ENCODE results near the gene KLF15. TPM values are rescaled to one million over a fixed set of nuclear protein-coding genes. Genes with fewer than 3 reads are reported as not detected.

Gene KLF15
- total RNA-seq, 1 donor: 1.5 TPM

DNA sequence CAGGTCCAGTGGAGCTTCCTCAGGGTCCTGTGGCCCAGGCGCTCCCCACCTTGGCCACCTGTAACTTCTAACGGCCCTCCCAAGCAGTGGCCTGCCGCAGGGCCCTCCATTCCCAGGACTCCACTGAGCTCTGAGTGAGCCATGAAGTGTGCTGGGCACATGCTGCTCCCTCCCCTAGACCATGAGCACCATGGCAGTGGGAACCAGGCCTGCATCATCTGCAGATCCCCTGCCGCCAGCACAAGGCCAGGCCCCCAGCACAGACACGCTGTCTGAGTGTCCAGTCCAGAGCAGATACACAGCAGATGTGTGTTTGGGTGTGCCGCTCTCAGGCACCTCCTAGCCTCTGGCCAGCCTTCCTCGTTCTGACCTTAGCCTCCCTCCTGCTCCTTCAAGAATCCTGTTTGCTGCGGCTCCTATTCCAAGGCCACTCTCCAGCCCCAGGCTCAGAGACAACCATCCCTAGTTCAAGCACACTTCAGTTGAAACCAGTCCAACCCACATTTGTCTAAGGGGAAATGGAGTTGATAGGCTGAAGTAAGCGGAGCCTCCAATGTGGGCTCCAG is 7.0 kb upstream of the KLF15 start:
- DNase-seq (ENCODE audit: low read depth): no peak
- no peak overlapping the region for H3K4me3 ChIP-seq (ENCODE audit: low read depth, low read length)
- TF ChIP-seq, protein P1, sequence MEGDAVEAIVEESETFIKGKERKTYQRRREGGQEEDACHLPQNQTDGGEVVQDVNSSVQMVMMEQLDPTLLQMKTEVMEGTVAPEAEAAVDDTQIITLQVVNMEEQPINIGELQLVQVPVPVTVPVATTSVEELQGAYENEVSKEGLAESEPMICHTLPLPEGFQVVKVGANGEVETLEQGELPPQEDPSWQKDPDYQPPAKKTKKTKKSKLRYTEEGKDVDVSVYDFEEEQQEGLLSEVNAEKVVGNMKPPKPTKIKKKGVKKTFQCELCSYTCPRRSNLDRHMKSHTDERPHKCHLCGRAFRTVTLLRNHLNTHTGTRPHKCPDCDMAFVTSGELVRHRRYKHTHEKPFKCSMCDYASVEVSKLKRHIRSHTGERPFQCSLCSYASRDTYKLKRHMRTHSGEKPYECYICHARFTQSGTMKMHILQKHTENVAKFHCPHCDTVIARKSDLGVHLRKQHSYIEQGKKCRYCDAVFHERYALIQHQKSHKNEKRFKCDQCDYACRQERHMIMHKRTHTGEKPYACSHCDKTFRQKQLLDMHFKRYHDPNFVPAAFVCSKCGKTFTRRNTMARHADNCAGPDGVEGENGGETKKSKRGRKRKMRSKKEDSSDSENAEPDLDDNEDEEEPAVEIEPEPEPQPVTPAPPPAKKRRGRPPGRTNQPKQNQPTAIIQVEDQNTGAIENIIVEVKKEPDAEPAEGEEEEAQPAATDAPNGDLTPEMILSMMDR (IDR thresholded peaks at IDR 0.05; ENCODE audit: insufficient read depth, low read length): no peak

DNA sequence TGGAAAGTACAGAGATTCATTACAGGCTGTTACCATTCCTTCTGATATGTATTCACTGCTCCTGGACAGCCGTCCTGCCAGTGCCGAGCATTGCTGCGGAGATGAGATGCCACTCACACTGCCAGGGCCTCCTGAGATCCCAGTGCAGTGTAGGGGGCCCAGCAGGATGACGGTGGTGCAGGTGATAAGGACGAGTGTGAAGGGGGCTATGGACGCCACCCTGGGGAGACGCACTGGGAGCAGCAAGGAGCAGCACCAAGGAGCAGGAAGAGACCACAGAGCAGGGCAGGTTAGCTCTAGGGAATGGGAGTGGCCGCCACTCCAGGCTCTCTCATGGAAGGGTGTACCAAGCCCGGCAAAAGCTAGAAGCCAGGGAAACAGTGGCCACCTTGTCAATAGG is 4.0 kb upstream of the KLF15 start:
- H3K4me3 ChIP-seq (ENCODE audit: low read depth, low read length): no peak overlapping the region
- DNase-seq (ENCODE audit: low read depth): no peak
- TF ChIP-seq, protein P1 (IDR thresholded peaks at IDR 0.05; ENCODE audit: insufficient read depth, low read length): no peak

DNA sequence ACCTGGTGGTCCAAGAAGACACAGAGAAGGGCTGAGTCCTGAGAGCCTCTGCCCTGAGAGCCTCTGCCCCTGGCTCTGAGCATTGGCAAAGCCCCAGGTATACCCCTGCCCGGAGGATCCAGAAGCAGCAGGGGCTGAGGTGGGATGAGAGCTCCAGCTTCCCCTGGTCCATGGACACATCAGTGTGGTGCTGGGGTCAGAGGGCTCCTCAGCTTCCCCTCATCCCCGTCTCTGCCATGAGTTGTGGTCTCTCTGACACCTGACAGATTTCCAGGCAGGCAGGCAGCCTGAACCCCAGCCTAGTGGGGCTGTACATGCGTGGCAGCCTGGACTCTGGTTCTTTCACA is 3.5 kb upstream of the KLF15 start:
- no peak overlapping the region for H3K4me3 ChIP-seq (ENCODE audit: low read depth, low read length)
- TF ChIP-seq, protein P1 (IDR thresholded peaks at IDR 0.05; ENCODE audit: insufficient read depth, low read length): no peak
- no peak for DNase-seq (ENCODE audit: low read depth)

DNA sequence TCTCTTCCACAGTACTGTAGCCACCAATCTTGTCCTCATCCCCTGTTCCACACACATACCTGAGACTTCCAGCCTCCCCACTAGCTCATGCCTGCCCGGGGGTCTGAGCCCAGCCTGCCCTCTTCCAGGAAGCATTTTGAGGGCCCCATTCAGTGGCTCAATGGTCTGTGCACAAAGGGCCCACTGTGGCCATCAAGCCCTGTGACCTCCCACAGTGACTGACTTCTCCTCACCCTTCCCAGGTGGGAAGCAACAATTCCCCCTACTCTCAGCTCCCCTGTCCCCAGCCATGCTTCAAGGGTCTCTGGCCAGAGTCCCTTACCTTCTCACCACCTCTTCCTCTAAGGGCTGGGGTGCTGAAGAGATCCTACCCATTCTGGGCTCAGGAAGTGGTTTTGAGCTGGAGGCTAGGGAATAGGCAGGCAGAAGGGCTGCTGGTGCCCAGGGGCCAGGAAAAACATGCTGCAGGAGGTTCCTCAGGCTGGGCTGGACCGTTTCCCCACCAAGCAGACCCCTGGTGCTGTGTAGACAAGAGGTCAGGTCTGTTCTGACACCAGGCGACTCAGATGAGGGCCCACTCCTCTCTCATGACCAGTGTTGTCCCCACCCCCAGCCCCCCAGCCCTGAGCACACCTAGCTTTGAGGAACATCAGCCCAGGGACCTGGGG is 3.0 kb upstream of the KLF15 start:
- DNase-seq (ENCODE audit: low read depth): no peak
- no peak overlapping the region for H3K4me3 ChIP-seq (ENCODE audit: low read depth, low read length)
- TF ChIP-seq, protein P1 (IDR thresholded peaks at IDR 0.05; ENCODE audit: insufficient read depth, low read length): no peak

DNA sequence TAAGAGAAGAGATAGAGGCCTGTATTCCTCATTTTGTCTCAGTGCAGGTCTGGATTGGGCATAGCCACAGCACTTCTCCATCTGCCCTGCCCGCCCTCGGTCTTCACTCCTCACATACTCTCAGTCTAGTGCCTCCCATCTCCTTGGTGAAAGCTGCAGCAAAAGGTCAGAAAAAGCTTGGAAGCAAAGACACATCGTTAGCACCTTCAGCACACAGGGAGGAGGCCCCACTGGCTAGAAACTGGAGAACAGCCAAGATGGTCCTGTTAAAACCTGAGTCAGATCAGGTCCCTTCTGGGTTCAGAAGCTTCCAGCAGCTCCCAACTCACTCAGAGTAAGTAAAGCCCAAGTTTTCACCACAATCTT is 1.6 kb upstream of the KLF15 start:
- TF ChIP-seq, protein P1 (IDR thresholded peaks at IDR 0.05; ENCODE audit: insufficient read depth, low read length): no peak
- no peak for DNase-seq (ENCODE audit: low read depth)
- H3K4me3 ChIP-seq (ENCODE audit: low read depth, low read length): no peak overlapping the region

DNA sequence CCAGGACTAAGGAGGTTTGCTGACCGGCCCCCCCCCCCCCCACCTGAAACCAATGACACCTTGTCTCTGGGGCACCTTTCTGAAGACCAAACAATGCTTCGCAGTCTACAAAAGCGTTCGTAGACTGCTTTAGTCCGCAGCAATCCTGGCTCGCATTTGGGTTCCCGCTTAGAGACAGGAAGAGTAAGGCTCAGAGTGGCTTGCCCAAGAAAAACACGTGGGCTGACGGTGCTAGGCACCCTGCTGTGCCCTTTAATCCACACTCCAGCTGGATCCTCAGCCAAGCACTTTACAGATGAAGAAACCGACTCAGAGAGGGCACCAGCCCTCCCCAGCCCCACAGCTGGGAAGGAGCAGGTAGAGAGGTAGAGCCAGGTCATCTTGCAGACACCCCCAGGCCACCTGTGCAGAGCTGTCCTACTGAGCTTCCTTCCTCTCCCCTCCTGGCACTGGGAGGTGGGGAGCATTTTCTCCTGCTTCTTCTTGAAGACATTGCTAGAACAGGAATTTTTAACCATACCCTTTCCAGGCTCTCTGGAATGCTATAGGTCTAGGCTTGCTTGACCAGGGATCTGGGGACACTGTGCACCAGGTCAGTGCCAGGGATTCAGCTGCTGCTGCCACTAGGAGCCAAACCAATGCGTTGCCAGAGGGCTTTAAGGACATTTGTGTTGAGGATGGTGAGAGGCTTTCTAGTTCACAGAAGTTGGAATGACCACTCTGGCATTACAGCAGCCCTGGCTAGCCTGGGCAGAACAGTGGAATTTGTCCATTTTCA is 1.0 kb upstream of the KLF15 start:
- DNase-seq (ENCODE audit: low read depth): no peak
- TF ChIP-seq, protein P1 (IDR thresholded peaks at IDR 0.05; ENCODE audit: insufficient read depth, low read length): no peak
- peak overlapping the region; percentile 74 for H3K4me3 ChIP-seq (ENCODE audit: low read depth, low read length)

All from fibroblast of the aortic adventitia (primary cell).